Breast epithelium (tissue), 3 donors: ENCODE data around the gene IQSEC3.

ENCODE experiments used
- CTCF ChIP-seq, 3 donors: fragments of 450-650 bp; IDR thresholded peaks; one replicate each; pipeline ENCODE4 v1.5.1; 2016 to 2017; ENCODE audit warnings: antibody characterized with exemption in 3 of 3, mild to moderate bottlenecking in 3 of 3, moderate library complexity in 3 of 3
- POLR2A ChIP-seq: fragments of 450-650 bp; IDR thresholded peaks from one replicate; pipeline ENCODE4 v1.6.1; 2016; ENCODE audit warnings: antibody characterized with exemption, mild to moderate bottlenecking, moderate library complexity
- POLR2AphosphoS5 ChIP-seq, 3 donors: sonication (generic); formaldehyde crosslinking; IDR thresholded peaks; one replicate each; pipeline ENCODE4 v1.6.1; 2017; ENCODE audit warnings: antibody characterized with exemption in 3 of 3

GRCh38 chr12:211142-211465 lies 144.5 kb downstream of the IQSEC3 start:
- TF ChIP-seq POLR2AphosphoS5 (IDR thresholded peaks at IDR 0.05) (no peak), POLR2A (no peak), CTCF (IDR thresholded peaks at IDR 0.05) (no peak)
